ENCODE results near the gene SFMBT1. TPM values are rescaled to one million over a fixed set of nuclear protein-coding genes. Genes with fewer than 3 reads are reported as not detected.

SFMBT1 gene
- total RNA-seq, 1 donor from 2014 or later = 17.3 TPM

GRCh38 chr3:52874864-52875587, 170.8 kb downstream of the SFMBT1 start:
- H3K27me3 ChIP-seq (ENCODE audit: low read depth) = no peaks in the 10 kb centered on the region
- no peak overlapping the region for H3K27ac ChIP-seq
- TF ChIP-seq, protein P1, sequence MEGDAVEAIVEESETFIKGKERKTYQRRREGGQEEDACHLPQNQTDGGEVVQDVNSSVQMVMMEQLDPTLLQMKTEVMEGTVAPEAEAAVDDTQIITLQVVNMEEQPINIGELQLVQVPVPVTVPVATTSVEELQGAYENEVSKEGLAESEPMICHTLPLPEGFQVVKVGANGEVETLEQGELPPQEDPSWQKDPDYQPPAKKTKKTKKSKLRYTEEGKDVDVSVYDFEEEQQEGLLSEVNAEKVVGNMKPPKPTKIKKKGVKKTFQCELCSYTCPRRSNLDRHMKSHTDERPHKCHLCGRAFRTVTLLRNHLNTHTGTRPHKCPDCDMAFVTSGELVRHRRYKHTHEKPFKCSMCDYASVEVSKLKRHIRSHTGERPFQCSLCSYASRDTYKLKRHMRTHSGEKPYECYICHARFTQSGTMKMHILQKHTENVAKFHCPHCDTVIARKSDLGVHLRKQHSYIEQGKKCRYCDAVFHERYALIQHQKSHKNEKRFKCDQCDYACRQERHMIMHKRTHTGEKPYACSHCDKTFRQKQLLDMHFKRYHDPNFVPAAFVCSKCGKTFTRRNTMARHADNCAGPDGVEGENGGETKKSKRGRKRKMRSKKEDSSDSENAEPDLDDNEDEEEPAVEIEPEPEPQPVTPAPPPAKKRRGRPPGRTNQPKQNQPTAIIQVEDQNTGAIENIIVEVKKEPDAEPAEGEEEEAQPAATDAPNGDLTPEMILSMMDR (IDR thresholded peaks at IDR 0.05) = no peak
- ATAC-seq = no peak
- H3K9me3 ChIP-seq = no peaks in the 10 kb centered on the region
- DNase-seq = no peak
- intact Hi-C loops (cut with DNase I) = no loop called here
- H3K4me1 ChIP-seq = peaks cover 22% of the 10 kb centered on the region
- no peaks in the 10 kb centered on the region for H3K36me3 ChIP-seq
- H3K4me3 ChIP-seq = no peak overlapping the region

DNA sequence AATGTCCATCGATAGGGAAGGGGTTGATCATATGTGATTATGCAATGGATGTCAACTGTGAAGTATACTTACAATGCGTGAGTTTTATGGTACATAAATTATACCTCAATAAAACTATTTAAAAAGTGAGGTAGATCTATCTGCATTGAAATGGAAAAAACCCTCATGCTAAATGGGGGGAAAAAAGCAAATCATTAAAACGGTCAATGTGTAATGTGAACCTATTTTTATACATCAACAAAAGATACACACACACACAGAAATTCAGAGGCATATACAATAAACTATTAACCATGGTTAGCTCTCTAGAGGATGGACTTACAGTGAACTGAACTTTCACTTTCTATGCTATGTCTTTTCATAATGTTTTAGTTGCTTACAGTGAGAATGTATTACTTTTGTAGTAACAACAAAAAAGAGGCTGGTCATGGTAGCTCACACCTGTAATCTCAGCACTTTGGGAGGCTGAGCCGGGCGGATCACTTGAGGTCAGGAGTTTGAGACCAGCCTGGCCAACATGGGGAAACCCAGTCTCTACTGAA, 171.6 kb downstream of the SFMBT1 start:
- TF ChIP-seq, protein P1 (IDR thresholded peaks at IDR 0.05) = no peak
- Histone ChIP-seq H3K9me3 (no peaks in the 10 kb centered on the region), H3K27me3 (ENCODE audit: low read depth) (no peaks in the 10 kb centered on the region), H3K27ac (no peak overlapping the region), H3K4me1 (peaks cover 22% of the 10 kb centered on the region), H3K36me3 (no peaks in the 10 kb centered on the region), H3K4me3 (no peak overlapping the region)
- no peak for DNase-seq
- ATAC-seq = no peak
- intact Hi-C loops (cut with DNase I) = no loop called here

DNA sequence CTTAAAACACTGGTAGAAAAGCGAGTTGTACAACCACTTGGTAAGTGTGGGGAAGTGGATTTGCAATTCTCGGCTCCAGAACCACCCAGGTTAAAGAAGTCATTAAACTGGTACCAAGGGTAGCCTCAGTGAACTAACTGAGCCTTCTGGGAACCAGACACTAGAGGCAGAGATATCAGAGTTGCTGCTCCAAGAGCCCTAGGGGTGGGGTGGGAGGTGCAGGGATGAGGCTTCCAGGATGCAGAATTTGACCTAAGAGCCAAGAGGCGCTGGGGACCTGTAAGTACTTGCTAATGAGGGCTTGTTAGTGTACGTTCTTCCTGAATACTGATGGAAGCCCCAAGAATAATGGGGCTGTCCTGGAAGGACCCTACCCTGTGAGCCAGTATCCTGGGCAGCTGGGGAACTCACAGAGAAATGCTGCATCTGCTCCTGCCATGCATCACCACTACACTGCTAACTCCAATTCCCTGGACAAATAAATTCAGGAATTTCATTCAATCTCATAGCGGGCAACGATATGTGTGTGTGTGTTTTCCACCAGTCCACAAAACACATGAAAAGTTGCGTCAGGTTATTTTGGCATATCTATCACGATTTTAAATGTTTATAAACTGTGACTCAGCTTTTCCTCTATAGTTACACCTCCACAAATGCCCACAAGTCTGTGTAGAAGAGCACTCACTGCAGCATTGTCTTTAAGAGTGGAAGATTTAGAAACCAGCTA, 172.3 kb downstream of the SFMBT1 start:
- intact Hi-C loops (cut with DNase I) = no loop called here
- H3K27ac ChIP-seq = no peak overlapping the region
- H3K36me3 ChIP-seq = no peaks in the 10 kb centered on the region
- ATAC-seq (no peak), DNase-seq (no peak)
- H3K4me3 ChIP-seq = no peak overlapping the region
- H3K4me1 ChIP-seq = peaks cover 22% of the 10 kb centered on the region
- TF ChIP-seq, protein P1 (IDR thresholded peaks at IDR 0.05) = no peak
- no peaks in the 10 kb centered on the region for H3K9me3 ChIP-seq
- no peaks in the 10 kb centered on the region for H3K27me3 ChIP-seq (ENCODE audit: low read depth)

GRCh38 chr3:52872245-52872644, 173.6 kb downstream of the SFMBT1 start:
- ATAC-seq = no peak
- Histone ChIP-seq H3K4me3 (no peak overlapping the region), H3K4me1 (peaks cover 22% of the 10 kb centered on the region), H3K9me3 (no peaks in the 10 kb centered on the region), H3K27ac (no peak overlapping the region), H3K27me3 (ENCODE audit: low read depth) (no peaks in the 10 kb centered on the region), H3K36me3 (no peaks in the 10 kb centered on the region)
- DNase-seq = no peak
- intact Hi-C loops (cut with DNase I) = no loop called here
- TF ChIP-seq, protein P1 (IDR thresholded peaks at IDR 0.05) = no peak

- ATAC-seq (no peak), DNase-seq (no peak)
- Histone ChIP-seq H3K27ac (no peak overlapping the region), H3K27me3 (ENCODE audit: low read depth) (no peaks in the 10 kb centered on the region), H3K9me3 (no peaks in the 10 kb centered on the region), H3K4me3 (no peak overlapping the region), H3K4me1 (peaks cover 22% of the 10 kb centered on the region), H3K36me3 (no peaks in the 10 kb centered on the region)
- TF ChIP-seq, protein P1 (IDR thresholded peaks at IDR 0.05) = no peak
- intact Hi-C loops (cut with DNase I) = no loop called here
Measured at GRCh38 chr3:52871761-52872160, 174.1 kb downstream of the SFMBT1 start.

Data from lower lobe of right lung (tissue), 2 donors.